Sigmoid colon (tissue), 4 donors: ENCODE data around the gene FAR2.

Experiments
- EP300 ChIP-seq, 4 donors: sonication (generic); formaldehyde crosslinking; IDR thresholded peaks; one replicate each; pipeline ENCODE4 v1.6.1; 2017; ENCODE audit warnings: antibody characterized with exemption in 4 of 4
- POLR2A ChIP-seq, 2 donors: fragments of 450-650 bp; IDR thresholded peaks; one replicate each; pipeline ENCODE4 v1.6.1; 2016; ENCODE audit warnings: antibody characterized with exemption in 2 of 2, mild to moderate bottlenecking in 2 of 2, moderate library complexity in 2 of 2
- POLR2AphosphoS5 ChIP-seq, 4 donors: sonication (generic); formaldehyde crosslinking; IDR thresholded peaks; one replicate each; pipeline ENCODE4 v1.6.1; 2017; ENCODE audit warnings: antibody characterized with exemption in 4 of 4
- TF ChIP-seq, protein P1 (sequence below), 4 experiments: fragments of 450-650 bp in 3 of 4; fragments of 200-600 bp in 1 of 4; IDR thresholded peaks; one replicate each; pipeline ENCODE4 v1.5.1; 2016 to 2019; ENCODE audit warnings: antibody characterized with exemption in 4 of 4, mild to moderate bottlenecking in 3 of 4, moderate library complexity in 2 of 4

GRCh38 chr12:29350080-29350479 is 201.0 kb downstream of the FAR2 start:
- no peak for TF ChIP-seq POLR2A (IDR thresholded peaks at IDR 0.05)
- TF ChIP-seq, protein P1, sequence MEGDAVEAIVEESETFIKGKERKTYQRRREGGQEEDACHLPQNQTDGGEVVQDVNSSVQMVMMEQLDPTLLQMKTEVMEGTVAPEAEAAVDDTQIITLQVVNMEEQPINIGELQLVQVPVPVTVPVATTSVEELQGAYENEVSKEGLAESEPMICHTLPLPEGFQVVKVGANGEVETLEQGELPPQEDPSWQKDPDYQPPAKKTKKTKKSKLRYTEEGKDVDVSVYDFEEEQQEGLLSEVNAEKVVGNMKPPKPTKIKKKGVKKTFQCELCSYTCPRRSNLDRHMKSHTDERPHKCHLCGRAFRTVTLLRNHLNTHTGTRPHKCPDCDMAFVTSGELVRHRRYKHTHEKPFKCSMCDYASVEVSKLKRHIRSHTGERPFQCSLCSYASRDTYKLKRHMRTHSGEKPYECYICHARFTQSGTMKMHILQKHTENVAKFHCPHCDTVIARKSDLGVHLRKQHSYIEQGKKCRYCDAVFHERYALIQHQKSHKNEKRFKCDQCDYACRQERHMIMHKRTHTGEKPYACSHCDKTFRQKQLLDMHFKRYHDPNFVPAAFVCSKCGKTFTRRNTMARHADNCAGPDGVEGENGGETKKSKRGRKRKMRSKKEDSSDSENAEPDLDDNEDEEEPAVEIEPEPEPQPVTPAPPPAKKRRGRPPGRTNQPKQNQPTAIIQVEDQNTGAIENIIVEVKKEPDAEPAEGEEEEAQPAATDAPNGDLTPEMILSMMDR (IDR thresholded peaks at IDR 0.05): no peak
- no peak for TF ChIP-seq EP300 (IDR thresholded peaks at IDR 0.05)
- peak in 1 of 4 donors; percentile 37 for TF ChIP-seq POLR2AphosphoS5 (IDR thresholded peaks at IDR 0.05)
